ENCODE data around the gene SEL1L2.

GRCh38 chr20:13995086-13995665 lies 4.8 kb upstream of the SEL1L2 start, which contains the start of gene MACROD2:
- TF ChIP-seq POLR2AphosphoS5 (IDR thresholded peaks at IDR 0.05) (peak; percentile 42 to 85 (median 59)), POLR2A (IDR thresholded peaks at IDR 0.05) (no peak), CTCF (IDR thresholded peaks at IDR 0.05 in 8 of 11, conservative IDR thresholded peaks at IDR 0.05 in 3 of 11) (no peak)

Measured in spleen (tissue), 7 donors.